OCI-LY3 (cell line): ENCODE data around the gene PGAP2.

ENCODE experiments used
- CTCF ChIP-seq: fragments of 200-600, 300-600 bp; sonication (generic); IDR thresholded peaks from 2 replicates; pipeline ENCODE4 v1.5.1; 2014; ENCODE audit warnings: antibody characterized with exemption, low read length, low read depth
- EZH2phosphoT487 ChIP-seq: fragments of 200-600 bp; shearing (Covaris generic); IDR thresholded peaks from 2 replicates; pipeline ENCODE4 v1.6.1; 2018; ENCODE audit warnings: antibody characterized with exemption, mixed run types, low read depth

GRCh38 chr11:3856856-3857553, 48.6 kb downstream of the PGAP2 start:
- no peak for TF ChIP-seq CTCF
- TF ChIP-seq EZH2phosphoT487 = no peak
